ENCODE measurements around the gene GNS. TPM values are rescaled to one million over a fixed set of nuclear protein-coding genes. Genes with fewer than 3 reads are reported as not detected.

GNS gene
- total RNA-seq, 1 experiment from 2014 or later = 74.9 TPM

DNA sequence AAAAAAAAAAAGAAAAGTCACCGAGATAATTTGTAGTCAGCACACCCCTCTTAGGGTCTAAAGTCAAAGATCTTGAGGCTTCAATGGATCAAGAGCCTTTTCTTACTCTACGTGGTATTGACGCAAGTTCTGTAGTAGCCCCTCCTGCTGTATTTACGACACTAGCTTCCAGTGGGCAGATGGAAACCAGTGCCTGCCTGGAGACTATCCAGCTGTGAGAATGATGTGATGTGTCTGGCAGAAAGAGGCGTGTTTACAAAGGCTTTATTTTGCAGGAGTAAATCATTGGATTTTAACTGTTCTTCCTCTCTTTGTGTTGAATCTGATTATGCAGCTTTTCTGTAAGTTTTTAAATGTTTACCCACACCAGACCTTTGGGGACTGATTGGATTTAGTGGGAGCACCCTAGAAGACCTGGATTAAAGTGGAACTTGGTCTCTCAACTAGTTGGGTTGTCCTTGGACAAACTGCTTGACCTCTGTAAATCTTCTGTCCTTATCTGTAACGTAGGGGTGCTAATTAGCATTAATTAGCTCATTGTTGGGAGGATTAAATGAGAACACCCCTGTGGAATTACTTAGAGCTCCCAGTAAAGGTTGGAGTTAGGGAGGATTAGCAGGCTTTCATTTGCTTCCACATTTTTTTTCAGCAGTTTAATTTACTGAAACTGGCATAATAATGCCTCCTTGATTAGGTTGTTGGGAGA is 76.5 kb downstream of the GNS start:
- peaks cover 58% of the 10 kb centered on the region for H3K79me2 ChIP-seq (ENCODE audit: low read depth)
- no peak overlapping the region for H3K27ac ChIP-seq
- H3K9me2 ChIP-seq (ENCODE audit: insufficient read depth) = no peaks in the 10 kb centered on the region
- H3F3A ChIP-seq (ENCODE audit: insufficient read depth, low read depth) = peaks cover 43% of the 10 kb centered on the region
- H4K20me1 ChIP-seq (ENCODE audit: insufficient read depth) = no peaks in the 10 kb centered on the region
- ChIA-PET POLR2A (ENCODE audit: unreplicated experiment) (no interaction called here), CTCF (interaction anchor here (0.6 to 0.7 kb wide), 2 partner anchors 57 to 61 kb away, joined by 3 read pairs; no protein-coding TSS in a partner anchor)
- no peak overlapping the region for H3K4me3 ChIP-seq
- no peaks in the 10 kb centered on the region for H3K9me3 ChIP-seq (ENCODE audit: insufficient read depth, low read depth)
- no peak for DNase-seq
- intact Hi-C loops (cut with micrococcal nuclease; ENCODE audit: unreplicated experiment) = no loop called here
- BruUV-seq (replicated peaks) = no TSS peak
- H3K4me1 ChIP-seq (replicated peaks; ENCODE audit: insufficient read depth) = peaks cover 38% of the 10 kb centered on the region
- TF ChIP-seq EZH2 (IDR thresholded peaks at IDR 0.05; ENCODE audit: low read depth) = no peak
- TF ChIP-seq, protein P1, sequence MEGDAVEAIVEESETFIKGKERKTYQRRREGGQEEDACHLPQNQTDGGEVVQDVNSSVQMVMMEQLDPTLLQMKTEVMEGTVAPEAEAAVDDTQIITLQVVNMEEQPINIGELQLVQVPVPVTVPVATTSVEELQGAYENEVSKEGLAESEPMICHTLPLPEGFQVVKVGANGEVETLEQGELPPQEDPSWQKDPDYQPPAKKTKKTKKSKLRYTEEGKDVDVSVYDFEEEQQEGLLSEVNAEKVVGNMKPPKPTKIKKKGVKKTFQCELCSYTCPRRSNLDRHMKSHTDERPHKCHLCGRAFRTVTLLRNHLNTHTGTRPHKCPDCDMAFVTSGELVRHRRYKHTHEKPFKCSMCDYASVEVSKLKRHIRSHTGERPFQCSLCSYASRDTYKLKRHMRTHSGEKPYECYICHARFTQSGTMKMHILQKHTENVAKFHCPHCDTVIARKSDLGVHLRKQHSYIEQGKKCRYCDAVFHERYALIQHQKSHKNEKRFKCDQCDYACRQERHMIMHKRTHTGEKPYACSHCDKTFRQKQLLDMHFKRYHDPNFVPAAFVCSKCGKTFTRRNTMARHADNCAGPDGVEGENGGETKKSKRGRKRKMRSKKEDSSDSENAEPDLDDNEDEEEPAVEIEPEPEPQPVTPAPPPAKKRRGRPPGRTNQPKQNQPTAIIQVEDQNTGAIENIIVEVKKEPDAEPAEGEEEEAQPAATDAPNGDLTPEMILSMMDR (conservative IDR thresholded peaks at IDR 0.05) = no peak
- H3K36me3 ChIP-seq (ENCODE audit: low read depth) = peaks cover 8% of the 10 kb centered on the region; the same call in 1 of the 2 replicates
- no peak overlapping the region for H2AFZ ChIP-seq
- no peak overlapping the region for H3K4me2 ChIP-seq
- no peaks in the 10 kb centered on the region for H3K27me3 ChIP-seq (ENCODE audit: insufficient read depth, low read depth)

DNA sequence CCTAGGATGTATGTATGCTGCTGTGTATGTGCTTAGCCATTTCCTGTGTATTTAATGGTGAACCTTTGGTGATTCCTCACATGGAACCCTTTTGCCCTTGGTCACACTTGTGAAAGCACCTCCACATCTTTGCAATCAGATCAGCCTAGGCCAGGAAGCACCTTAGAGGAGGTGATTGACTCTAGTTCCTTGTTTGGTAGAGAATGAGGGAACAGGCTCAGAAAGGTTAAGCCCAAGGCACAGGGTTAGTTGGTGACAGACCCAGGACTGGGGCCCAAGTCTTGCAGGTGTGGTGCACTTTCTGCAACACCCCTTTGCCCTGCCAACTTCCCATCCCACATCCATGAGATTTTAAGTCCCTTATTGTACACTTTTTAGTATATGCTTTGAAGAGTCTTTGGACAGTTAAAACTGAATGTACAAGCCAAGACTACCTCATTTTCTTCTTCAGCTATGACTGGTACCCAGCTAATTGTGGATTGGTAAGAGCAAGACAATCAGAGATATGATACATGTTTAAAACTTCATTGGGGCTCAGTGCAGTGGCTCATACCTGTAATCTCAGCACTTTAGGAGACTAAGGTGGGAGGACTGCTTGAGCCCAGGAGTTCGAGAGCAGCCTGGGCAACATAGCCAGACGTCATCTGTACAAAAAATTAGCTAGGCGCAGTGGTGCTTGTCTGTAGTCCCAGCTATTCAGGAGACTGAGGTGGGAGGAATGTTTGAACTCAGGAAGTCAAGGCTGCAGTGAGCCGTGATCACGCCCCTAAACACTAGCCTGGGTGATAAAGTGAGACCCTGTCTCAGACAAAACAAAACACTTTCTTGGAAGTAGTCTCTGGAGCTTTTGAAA is 77.8 kb downstream of the GNS start:
- Histone ChIP-seq H3K9me3 (ENCODE audit: insufficient read depth, low read depth) (no peaks in the 10 kb centered on the region), H3K27ac (peak overlapping the region; percentile 91), H3K4me1 (replicated peaks; ENCODE audit: insufficient read depth) (peaks cover 48% of the 10 kb centered on the region), H3K36me3 (ENCODE audit: low read depth) (peaks cover 8% of the 10 kb centered on the region; the same call in 1 of the 2 replicates), H3F3A (ENCODE audit: insufficient read depth, low read depth) (peaks cover 49% of the 10 kb centered on the region), H3K79me2 (ENCODE audit: low read depth) (peaks cover 71% of the 10 kb centered on the region), H3K4me2 (peak overlapping the region; percentile 81; the same call in 1 of the 2 replicates), H3K9me2 (ENCODE audit: insufficient read depth) (no peaks in the 10 kb centered on the region), H3K4me3 (no peak overlapping the region), H3K27me3 (ENCODE audit: insufficient read depth, low read depth) (no peaks in the 10 kb centered on the region), H2AFZ (no peak overlapping the region), H4K20me1 (ENCODE audit: insufficient read depth) (no peaks in the 10 kb centered on the region)
- POLR2A ChIA-PET (ENCODE audit: unreplicated experiment) = no interaction called here
- no peak for TF ChIP-seq EZH2 (IDR thresholded peaks at IDR 0.05; ENCODE audit: low read depth)
- TF ChIP-seq, protein P1 (conservative IDR thresholded peaks at IDR 0.05) = no peak
- CTCF ChIA-PET = interaction anchor here (0.7 kb wide), 1 partner anchor 60 kb away, joined by 3 read pairs; no protein-coding TSS in a partner anchor
- no peak for DNase-seq
- TSS peak; percentile 20 for BruUV-seq (replicated peaks)
- intact Hi-C loops (cut with micrococcal nuclease; ENCODE audit: unreplicated experiment) = no loop called here

DNA sequence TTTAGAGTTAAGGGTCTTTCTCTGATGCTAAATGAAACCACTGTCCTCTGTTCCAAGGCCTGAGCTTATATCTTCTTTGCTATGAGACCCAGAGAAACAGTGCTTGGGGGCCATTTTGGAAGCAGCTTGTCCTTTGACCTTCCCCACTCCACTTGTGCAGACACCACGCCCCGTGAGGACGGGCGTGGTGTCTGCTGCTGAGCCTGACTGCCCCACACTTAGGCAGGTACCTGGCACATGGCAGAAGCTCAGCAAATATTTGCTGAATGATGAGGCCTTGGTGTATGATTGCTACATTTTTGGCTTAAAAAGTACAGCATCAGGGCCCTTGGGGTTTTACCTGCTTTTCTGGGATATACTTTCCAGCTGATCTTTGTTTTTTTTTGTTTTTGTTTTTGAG is 79.0 kb downstream of the GNS start:
- peak; percentile 41 to 77 for DNase-seq
- Histone ChIP-seq H4K20me1 (ENCODE audit: insufficient read depth) (no peaks in the 10 kb centered on the region), H3K36me3 (ENCODE audit: low read depth) (peaks cover 5% of the 10 kb centered on the region; the same call in 1 of the 2 replicates), H3K4me1 (replicated peaks; ENCODE audit: insufficient read depth) (peaks cover 58% of the 10 kb centered on the region), H3K79me2 (ENCODE audit: low read depth) (peaks cover 83% of the 10 kb centered on the region), H3F3A (ENCODE audit: insufficient read depth, low read depth) (peaks cover 55% of the 10 kb centered on the region), H3K9me2 (ENCODE audit: insufficient read depth) (no peaks in the 10 kb centered on the region), H3K27ac (peak overlapping the region; percentile 91), H3K9me3 (ENCODE audit: insufficient read depth, low read depth) (no peaks in the 10 kb centered on the region), H3K4me2 (peak overlapping the region; percentile 81), H2AFZ (no peak overlapping the region), H3K27me3 (ENCODE audit: insufficient read depth, low read depth) (no peaks in the 10 kb centered on the region), H3K4me3 (peak overlapping the region; percentile 45; the same call in 1 of the 2 replicates)
- POLR2A ChIA-PET (ENCODE audit: unreplicated experiment) = interaction anchor here (0.7 kb wide), 1 partner anchor 161 kb away, joined by 4 read pairs; no protein-coding TSS in a partner anchor
- CTCF ChIA-PET = interaction anchor here (0.6 kb wide), 1 partner anchor 35 kb away, joined by 3 read pairs; no protein-coding TSS in a partner anchor
- BruUV-seq (replicated peaks) = no TSS peak
- TF ChIP-seq EZH2 (IDR thresholded peaks at IDR 0.05; ENCODE audit: low read depth) = no peak
- TF ChIP-seq, protein P1 (conservative IDR thresholded peaks at IDR 0.05) = no peak
- intact Hi-C loops (cut with micrococcal nuclease; ENCODE audit: unreplicated experiment) = no loop called here

Measured in PC-9 (cell line).